ENCODE measurements around the gene VIPAS39. TPM values are rescaled to one million over a fixed set of nuclear protein-coding genes. Genes with fewer than 3 reads are reported as not detected.

The VIPAS39 gene
- total and polyA plus RNA-seq, 9 of the 15 experiments (the other 6 are each of a cell fraction or from before 2014, with no cell fraction given): 5.7 to 25.6 (median 9.9) TPM

- intact Hi-C loops (cut with micrococcal nuclease) (loop anchor here (2.0 to 5.0 kb wide), 5 partner anchors 49 to 191 kb away; partner anchors contain the start of genes SAMD15, SPTLC2 and TMED8), in situ Hi-C loops (cut with MboI) (no loop called here)
- Histone ChIP-seq H4K20me1 (replicated peaks; ENCODE audit: control insufficient read depth, insufficient read depth, low read length) (0 out of 2 replicates have a peak, but pooled peaks cover 8% of the 10 kb centered on the region), H2AFZ (ENCODE audit: low read depth, low read length) (no peak overlapping the region), H3K4me3 (peak overlapping the region; percentile 96; the same call in 1 of the 2 replicates), H3K36me3 (ENCODE audit: control insufficient read depth, insufficient read depth, low read length) (peaks cover 20% of the 10 kb centered on the region), H3K27ac (ENCODE audit: extremely low read depth, low read depth, low read length) (no peak overlapping the region), H3K9me3 (replicated peaks; ENCODE audit: control insufficient read depth, insufficient read depth, low read depth, low read length) (no peaks in the 10 kb centered on the region), H3K9me1 (ENCODE audit: control insufficient read depth, insufficient read depth, low read length) (peaks cover 5% of the 10 kb centered on the region), H3K4me1 (replicated peaks in 1 of 2; ENCODE audit: control insufficient read depth in 2 of 2, insufficient read depth in 2 of 2, low read length in 2 of 2) (peaks cover 7 to 11% of the 10 kb centered on the region in 2 experiments; a peak in 3 of 5 replicates), H3K4me2 (ENCODE audit: insufficient read depth, low read length) (peak overlapping the region; percentile 10; the same call in 1 of the 2 replicates), H3K79me2 (ENCODE audit: control insufficient read depth, insufficient read depth, low read length) (peaks cover 44% of the 10 kb centered on the region), H3K27me3 (ENCODE audit: control insufficient read depth in 2 of 2, insufficient read depth in 2 of 2, low read length in 2 of 2) (no peaks in the 10 kb centered on the region), H3K9ac (ENCODE audit: insufficient read depth in 1 of 2, low read depth in 2 of 2, low read length in 2 of 2) (peak overlapping the region in 1 of 2 experiments; percentile 98; a peak in 1 of 4 replicates)
- WGBS (ENCODE audit: insufficient coverage, low coverage, missing lambda C conversion rate): 38% methylated on average over 2 of the region's 2 CpGs
- CTCF ChIA-PET (ENCODE audit: low intra/inter-chr PET ratio): no interaction called here
- DNase-seq (ENCODE audit: extremely low read depth in 1 of 4, low spot score in 3 of 4) (no peak), ATAC-seq (no peak), FAIRE-seq (no peak)
- POLR2A ChIA-PET: no interaction called here
- BruUV-seq (replicated peaks): no TSS peak
- TF ChIP-seq ADNP (tag; IDR thresholded peaks at IDR 0.05): 0 out of 2 replicates have a peak, but pooled peaks have one; percentile 43
- TF ChIP-seq RHOXF2B (CRISPR knock-in tag; conservative IDR thresholded peaks at IDR 0.05): no peak
- peak; percentile 48 for TF ChIP-seq MEIS2 (IDR thresholded peaks at IDR 0.05; ENCODE audit: partially characterized antibody)
- no peak for TF ChIP-seq NFYB (IDR thresholded peaks at IDR 0.05; ENCODE audit: extremely low read depth, insufficient read length)
- TF ChIP-seq MLX (CRISPR knock-in tag; conservative IDR thresholded peaks at IDR 0.05): no peak
- peak; percentile 92 for TF ChIP-seq RBM25 (IDR thresholded peaks at IDR 0.05; ENCODE audit: low read depth, low read length, severe bottlenecking)
- peak in 1 of 2 experiments; percentile 23; a peak in 1 of 4 replicates for TF ChIP-seq KDM1A (IDR thresholded peaks at IDR 0.05)
- no peak for TF ChIP-seq BRD9 (IDR thresholded peaks at IDR 0.05; ENCODE audit: low read depth, partially characterized antibody)
- no peak for TF ChIP-seq ZNF589 (CRISPR knock-in tag; IDR thresholded peaks at IDR 0.05; ENCODE audit: low read depth)
- TF ChIP-seq BCOR (IDR thresholded peaks at IDR 0.05): peak; percentile 33; the same call in 1 of the 2 replicates
- TF ChIP-seq TSC22D4 (tag; IDR thresholded peaks at IDR 0.05): no peak
- peak; percentile 65 for TF ChIP-seq PKNOX1 (IDR thresholded peaks at IDR 0.05)
Measured at GRCh38 chr14:77455966-77456640, 1.3 kb downstream of the VIPAS39 start.
